Measurements from ENCODE around the gene ISG20.

The ISG20 gene

DNA sequence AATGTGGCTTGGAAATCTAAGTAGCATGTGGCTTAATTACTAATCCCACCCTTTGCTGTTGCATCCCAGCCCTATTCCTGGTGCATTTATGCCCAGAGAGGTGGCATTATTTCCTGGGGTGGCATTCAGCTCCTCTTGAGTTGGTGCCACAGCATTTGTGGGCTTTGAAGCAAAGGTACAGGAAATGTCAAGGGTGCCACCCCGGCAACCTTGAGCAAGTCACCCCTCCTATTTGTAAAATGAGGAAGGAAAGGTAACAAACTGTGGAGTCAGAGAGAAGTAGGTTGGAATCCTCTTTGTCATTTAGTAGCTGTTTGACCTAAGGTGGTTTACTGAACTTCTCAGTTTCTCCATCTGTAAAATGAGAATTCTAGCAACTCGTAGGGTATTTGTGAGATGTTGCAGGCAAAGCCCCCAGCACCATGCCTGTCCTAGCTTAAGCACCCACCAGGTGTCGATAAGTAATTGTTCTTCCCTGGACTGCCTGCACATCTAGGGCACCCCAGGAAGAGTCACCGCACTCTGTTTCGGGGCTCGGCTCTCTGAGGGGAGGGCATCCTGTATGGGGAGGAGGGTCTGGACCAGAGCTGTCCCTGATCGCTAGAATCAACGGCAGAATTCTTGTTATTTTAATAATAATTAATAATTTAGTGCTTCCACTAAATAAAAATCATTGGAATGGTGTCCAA, 17.1 kb downstream of the ISG20 start:
- no peak for DNase-seq

DNA sequence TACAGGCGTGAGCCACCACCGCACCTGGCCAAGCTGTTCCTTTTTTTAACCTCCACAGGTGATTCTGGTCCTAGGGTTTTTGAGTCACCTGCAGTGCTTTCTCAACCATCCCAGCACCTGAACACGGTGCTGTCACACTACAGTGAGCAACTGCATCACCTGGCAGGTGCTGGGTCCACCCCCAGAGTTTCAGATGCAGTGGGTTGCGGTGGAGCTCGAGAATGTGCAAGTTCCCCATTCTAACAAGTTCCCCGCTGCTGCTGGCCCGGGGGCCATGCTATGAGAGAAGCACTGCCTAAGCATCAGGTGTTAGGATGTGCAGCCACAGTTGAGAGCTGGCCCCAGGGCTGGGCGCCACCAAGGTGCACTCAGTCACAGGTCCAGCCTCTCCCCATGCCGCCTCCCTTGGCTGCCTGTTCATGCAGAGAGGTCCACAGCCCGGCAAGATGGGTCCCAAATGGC, 18.0 kb downstream of the ISG20 start:
- DNase-seq = no peak

DNA sequence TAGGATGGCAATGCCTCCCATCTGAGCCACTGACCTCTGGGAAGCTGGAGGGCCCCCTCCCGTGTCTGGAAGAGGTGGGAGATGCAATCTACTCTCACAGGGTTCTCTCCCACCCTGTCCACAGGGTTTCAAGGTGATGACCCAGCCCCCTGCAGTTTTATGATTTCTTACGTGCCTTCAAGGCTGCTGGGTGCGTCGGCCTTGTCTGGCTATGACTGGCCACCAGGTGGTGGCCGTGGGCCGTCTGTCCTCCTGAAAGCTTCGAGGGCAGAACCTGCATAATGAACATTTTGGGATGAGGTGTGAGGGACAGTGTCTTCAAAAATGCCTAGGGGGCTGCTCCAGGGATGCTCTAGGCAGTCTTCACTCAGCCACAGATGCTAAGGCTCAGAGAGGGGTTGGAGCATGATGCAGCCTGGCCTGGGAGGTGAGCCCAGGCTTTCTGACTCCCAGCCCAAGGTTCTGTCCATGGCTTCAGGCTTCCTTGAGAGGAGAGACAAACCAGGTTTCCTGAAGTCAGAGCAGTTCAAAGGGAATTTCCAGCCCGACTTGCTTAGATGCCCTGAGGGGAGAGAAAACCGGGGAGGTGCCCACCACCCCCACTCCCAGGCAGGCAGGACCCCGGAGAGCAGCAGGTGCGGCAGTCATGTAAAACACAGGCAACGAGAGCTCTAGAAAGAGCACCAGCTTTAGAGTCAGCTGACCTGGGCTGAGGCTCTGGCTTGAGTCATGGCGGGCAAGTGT, 18.7 kb downstream of the ISG20 start:
- no peak for DNase-seq

DNA sequence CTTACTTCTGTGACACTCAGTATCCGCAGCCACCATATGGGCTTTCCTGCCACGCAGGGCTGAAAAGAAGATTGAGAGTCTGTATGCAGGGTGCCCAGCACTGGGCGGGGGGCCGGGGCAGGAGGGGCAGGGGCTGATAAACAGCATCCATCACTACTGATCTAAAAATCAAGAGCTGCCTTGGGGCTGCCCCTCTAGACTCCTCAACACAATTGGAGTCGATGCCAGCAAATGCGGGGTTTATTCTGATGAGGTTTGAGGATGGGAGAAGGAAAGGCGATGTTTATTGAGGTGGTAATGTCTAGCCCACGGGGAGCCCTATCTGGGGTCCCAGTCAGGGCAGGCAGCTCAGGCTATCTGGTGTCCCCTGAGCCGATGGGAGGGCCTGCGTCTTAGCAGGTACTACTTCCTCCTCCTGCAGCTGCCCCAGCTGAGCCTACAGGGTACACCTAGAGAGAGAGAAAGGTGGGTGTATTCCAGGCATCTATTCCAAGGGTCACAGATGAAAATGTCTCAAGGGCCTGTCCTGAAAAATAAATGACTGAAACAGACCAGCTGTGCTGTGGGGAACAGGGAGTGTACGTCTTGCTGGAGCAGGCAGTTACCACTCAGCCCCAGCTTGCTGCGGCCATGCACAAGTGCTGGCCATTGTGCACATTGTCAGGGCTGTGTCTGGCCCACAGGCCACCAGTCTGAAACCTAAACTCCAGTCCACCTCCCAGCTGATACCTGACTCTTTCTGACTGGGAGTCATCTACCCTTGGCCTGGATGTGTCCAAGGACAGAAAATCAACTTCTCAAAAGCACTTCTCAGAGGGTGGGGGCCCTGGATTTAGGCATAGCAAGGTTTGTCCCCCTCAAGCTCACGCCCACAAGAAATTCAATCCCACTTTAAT, 19.5 kb downstream of the ISG20 start:
- no peak for DNase-seq

DNA sequence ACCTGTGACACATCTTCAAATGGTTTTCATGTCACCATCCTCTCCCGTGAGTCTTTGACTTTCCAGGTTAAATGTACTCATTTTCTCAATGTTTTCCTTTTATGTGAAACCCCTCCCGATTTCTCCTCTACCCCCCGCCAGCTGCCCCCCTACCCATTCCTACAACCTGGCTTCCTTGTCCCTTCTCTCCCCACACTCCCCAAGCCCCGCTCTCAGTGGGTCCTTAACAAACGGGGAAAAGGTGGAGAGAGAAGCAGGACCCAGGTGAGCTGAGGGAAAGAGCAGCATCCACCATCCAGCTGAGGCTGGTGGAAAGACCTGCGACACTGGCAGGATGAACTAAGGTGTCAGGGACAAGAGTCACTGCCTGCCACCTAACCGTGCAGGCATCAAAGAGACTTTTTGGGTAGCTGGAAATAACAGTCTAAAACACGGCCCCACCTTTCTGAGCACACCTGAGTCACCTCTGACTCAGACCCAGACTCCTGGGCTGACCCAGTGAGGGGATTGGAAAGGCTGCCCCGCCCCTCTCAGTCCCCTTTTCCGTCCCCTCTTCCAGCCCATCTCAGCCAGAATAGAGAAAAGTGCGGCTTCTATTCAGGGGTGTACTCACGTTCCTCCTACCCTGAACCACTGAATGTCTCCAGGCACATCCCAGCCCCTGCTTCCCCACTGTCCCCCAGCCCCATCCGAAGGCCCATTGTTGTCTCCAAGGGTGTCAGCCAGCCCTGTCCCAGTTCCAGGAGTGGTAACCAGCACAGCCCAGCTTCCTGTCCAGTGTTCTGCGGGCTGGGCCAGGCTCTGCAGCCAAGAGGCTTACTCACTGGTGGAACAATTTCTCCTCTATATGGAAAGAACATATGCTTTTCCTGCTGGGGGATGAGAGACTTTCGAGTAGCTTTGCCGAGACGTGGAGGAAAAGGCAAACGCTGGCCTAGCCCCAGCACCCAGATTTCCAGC, 20.4 kb downstream of the ISG20 start:
- no peak for DNase-seq

DNA sequence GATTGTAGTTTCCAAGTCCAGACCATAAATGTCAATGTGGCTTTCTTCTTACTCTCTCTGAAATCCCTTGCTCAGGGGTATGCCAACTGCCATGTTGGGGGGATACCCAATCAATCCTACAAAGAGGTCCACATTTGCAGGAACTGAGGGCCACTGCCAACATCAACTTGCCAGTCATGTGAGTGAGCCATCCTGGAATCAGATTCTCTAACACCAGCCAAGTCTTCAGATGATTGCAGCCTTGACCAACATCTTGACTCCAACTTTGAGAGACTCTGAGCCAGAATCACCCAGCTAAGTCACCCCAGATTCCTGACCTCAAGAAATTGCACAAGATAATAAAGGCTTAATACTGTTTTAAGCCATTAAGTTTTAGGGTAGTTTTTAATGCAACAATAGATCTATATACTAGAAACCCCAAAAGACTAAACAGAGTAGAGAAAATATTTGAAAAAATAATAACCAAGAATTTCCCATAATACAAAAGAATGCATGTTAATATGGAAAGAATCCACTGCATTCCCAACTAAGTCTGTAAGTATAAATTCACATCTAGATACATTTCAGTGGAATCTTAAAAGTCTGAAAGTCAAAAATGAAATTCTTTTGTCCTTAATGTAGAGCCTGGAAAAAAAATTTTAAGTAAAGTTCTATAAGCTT, 22.4 kb downstream of the ISG20 start:
- DNase-seq = no peak

DNA sequence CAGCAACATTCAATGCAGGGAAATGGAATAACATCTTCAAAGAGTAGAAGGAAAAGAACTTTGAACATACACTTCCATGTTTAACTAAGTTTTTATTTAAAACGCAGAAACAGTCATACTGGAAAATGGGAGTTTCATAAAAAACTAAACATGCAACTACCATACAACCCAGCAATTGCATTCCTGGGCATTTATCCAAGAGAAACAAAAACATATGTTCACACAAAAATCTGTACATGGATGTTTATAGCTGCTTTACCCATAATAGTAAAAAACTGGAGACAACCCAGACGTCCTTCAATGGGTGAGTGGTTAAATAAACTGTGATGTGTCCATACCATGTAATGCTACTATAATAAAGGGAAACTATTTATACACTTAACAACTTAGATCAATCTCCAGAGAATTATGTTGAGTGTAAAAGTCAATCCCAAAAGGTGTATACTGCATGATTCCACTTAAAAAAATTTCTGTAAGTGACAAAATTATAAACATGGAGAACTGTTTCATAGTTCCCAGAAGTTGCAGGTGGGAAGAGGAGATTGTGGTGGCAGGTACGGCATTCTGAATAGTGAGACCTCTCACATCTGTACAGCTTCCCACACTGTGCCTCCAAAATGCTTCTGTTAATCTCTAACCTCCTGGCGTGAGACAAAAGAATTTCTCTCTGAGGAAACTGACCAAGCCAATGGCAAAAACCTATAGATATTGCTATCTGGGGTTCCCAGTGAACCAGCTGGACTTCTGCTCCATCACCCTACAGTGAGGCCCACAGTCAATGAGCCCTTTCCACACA, 23.1 kb downstream of the ISG20 start:
- no peak for DNase-seq

DNA sequence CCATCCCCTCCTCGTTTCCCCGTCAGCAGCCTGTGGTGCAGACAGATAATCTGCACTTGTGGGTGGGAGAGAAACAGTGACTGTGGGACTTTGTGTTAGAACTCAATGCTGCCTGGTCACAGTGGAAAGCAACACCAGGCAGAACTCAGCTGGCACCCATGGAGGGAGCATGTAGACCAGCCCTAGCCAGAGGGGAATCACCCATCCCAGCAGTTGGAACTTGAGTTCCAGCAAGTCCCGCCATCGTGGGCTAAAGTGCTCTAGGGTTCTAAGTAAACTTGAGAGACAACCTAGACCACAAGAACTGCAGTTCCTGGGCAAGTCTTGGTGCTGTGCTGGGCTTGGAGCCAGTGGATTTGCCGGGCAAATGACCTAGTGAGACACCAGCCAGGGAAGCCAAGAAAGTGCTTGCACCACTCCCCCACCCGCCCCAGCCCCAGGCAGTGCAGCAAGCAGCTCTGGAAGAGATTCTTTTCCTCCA, 24.4 kb downstream of the ISG20 start:
- DNase-seq = no peak

DNA sequence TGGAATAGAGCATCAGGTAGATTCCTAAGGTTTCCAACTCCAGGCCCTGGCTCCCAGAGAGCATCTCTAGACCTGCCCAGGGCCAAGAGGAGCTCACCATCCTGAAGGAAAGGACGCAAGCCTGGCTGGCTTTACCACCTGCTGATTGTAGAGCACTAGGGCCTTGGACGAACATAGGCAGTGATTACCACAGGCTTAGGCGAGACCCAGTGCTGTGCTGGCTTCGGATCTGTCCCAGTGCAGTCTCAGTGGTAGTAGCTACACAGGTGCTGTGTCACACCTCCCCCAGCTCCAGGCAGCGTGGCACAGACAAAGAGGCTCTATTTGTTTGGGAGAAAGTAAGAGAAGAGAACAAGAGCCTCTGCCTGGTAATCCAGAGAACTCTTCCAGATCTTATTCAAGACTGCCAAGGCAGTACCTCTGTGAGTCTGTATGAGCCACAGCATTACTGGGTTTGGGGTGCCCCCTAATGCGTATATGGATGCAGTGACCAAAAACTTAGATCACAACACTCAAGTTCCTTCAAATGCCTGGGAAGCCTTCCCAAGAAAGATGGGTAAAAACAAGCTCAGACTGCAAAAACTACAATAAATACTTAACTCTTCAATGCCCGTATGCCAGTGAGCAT, 25.4 kb downstream of the ISG20 start:
- peak; percentile 48 for DNase-seq

DNA sequence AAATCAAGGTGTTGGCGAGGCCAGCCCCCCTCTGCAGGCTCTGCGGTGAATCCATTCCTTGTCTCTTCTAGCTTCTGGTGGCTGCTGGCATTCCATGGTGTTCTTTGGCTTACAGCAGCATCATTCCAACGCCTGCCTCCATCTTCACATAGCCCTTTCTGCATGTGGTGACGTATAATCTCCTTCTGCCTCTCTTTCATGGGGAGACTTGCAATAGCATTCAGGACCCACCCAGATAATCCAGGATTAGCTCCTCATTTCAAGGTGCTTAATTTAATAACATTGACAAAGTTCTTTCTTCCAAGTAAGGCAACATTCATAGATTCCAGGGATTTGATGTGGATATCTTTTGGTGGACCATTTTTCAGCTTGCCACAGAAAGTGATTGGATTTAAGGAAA, 35.8 kb downstream of the ISG20 start:
- no peak for DNase-seq

DNA sequence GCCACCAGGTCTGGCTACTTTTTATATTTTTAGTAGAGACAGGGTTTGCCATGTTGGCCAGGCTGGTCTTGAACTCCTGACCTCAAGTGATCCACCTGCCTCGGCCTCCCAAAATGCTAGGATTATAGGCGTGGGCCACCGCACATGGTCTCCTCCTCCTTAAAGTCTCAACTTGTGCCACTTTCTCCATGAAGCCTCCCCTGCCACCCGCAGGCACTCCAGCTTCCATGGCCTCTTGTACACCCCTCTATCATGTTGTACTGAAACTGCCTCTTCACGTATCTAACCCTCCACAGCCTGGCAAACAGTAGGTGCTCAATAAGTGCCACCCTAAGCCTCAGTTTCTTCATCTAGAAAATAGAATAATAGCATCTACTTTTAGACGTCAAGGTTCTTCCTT, 39.9 kb downstream of the ISG20 start:
- DNase-seq = no peak

DNA sequence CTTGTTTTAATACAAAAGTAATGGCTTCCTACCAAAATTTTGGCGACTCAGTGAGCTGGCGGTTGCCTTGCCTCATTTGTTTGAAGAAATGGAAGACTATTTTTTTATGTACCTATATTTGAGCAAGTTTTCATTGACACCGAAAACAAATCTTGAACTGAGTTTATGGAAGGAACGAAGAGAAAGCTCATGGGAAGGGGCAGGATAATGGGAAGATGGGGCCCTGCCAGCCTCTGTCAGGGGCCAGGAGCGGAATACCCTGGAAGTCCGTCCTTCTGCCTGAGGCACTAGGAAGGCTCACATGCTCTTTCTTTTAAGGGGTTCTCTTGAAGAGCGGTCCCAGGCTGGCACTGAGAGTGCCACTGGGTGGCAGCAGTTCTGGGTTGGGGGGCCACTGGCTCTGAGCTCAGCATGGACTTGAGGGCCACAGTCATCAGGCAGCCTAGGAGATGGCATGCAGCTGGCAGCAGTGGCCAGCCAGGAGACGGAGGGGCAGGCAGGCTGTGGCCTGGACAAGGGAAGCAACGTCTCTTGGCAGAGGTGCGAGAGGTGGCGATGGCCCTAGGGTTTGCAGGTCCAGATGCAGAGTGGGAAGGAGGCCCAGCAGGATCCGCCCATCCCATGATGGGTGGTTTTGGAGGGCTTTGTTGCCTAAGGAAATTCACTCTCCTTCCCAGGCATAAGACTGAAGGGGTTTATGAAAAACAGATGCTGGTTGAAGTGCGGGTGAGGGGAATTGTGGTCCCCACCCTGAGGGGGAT, 41.6 kb downstream of the ISG20 start:
- DNase-seq = no peak

DNA sequence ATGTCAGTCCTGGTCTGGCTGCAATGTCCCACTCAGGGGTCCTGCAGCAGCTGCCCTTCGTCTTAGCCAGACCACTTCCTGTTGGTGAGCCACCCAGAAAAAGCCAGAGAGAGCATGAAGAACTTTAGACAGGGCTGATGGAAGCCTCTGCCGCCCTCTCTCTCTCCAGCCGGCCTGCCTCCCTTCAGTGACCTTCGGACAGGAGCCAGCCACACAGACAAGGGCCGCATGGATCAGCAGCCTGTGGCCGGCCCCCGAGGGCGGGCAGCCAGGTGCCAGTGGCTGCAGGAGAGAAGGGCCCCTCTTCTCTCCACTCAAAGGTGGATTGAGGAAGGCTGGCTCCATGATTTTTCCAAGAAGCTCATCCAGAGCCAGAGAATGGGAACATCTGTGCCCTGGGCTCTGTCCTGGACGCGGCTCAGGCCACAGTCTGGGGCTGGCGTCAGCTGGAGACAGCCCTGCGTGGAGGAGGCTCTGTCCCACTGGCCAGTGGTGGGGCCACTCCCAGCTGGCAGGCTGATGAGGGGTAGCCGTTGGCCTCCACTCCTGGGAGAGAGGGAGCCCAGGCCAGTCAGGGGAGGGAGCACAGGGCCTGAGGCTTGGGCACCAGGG, 42.9 kb downstream of the ISG20 start:
- no peak for DNase-seq

DNA sequence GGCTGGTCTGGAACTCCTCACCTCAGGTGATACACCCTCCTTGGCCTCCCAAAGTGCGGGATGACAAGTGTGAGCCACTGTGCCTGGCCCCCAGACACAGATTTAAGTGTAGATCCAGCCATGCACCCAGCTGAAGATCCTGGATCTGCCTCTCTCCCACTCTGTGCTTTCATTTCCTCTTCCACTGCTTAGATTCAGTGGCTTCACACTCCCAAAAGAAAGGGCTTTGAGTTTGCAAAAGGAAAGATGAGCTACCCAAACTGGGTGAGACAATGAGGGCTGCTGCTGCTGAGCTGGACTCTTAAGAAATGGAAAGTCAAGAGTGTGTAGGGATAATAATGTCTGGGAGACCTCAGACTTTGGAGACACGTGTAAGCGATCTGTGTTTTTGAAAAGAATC, 45.5 kb downstream of the ISG20 start:
- no peak for DNase-seq

DNA sequence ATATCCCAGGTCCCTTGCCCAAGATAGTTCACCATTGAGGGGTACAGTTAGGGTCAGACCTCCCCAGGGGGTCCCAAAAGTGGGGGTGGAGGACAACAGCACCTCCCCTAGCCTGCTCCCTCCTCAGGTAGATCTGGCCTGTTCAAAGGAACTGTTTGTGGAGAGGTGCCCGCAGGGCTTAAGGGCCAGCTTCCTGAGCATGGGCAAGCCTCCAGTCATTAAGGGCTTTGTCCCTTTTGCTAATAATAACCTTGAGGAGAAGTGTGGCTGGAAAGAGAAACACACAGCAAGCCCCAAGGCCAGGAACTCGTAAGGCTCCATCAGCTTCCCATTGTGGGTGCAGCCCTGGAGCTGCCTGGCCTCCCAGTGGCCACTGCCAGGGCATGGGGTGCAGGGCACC, 47.4 kb downstream of the ISG20 start:
- no peak for DNase-seq

DNA sequence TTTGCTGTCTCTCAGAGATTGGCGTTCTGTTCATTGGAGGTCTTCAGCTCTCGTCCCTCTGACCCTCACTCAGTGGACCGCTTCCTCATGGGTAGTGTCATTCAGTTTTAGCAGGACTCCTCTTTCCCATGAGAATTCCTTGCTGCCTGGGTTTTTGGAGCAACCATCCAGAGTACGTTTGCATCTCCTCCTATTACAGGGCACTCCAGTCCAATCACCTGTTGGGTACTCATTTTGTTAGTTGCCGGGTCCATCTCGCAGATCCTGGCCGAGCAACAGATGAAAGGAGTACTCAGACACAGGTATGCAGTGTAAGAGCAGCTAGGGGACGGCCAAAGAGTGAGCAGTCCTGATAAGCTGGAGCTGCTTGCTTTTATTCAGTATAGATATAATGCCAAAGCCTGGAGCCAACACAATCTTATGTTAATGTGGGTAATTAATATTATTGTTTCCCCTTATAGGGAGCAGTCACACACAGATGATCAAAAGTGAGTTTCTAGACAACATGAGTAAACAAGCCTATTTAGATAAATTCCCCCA, 49.6 kb downstream of the ISG20 start:
- no peak for DNase-seq

DNA sequence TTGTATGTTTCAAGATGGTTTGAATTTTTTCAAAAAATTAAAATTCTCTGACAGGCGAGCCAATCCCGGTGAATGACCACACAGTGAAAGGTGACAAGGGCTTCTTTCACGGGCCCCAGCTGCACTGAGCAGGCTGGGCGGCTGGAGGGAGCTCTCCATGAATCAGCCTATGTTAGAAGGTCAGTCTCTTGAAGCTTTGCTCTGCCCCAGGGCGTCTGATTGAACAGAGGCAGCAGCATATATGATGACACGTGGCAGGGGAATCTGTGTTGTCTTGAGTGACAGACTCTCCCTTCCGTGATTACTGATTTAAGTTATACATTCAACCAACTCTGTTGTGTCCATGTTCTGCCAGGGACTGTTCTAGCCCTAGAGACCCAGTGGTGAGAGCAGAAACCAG, 51.5 kb downstream of the ISG20 start:
- DNase-seq = no peak

DNA sequence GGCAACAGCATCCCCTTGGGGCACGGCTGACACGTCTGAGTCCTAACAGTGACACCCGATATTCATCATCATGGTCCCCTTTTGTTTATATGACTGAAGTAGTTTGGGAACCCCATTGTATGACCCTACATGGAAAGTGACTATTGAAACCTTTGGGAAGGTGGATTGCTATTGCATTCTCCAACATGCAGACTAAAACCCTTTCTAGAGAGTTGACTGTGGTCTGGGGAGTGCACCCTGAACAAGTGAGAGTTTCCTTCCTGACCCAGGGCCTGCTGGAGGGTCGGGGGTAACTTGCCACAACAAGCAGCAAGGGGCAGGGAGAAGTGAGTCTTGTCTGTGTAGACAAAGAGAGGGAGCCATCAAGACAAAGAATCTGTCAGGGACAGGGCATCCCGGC, 54.4 kb downstream of the ISG20 start:
- no peak for DNase-seq

DNA sequence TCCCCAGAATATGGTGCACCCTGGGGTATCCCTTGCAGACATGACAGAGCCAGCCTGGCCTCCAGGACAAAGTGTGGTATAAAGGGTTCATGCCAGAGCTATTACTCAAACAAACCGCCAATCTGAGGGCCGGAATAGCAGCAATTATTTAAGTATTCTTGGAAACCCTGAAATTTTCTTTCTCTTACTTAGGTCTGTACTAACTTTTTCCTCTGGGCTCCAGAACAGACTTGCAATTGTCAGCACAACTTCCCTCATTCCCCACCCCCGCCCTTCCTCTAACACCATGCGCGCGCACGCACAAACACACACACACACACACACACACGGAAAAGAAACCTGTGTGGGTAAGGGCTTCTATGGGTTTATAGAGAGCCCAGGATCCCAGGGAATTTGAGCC, 56.3 kb downstream of the ISG20 start:
- no peak for DNase-seq
